Activated naive CD8-positive, alpha-beta T cell treated with anti-CD3 and anti-CD28 coated beads, Interleukin-2, amount 10 ng/mL, durations not matched to agents 7 days and 5 days (primary cell): ENCODE measurements around the gene PAFAH2. TPM values are rescaled to one million over a fixed set of nuclear protein-coding genes. Genes with fewer than 3 reads are reported as not detected.
"Not testable (repeated sequence)": the region's sequence is repeated elsewhere in the genome, so short reads cannot be mapped to it uniquely, and the experiment has no call there.

Experiments
- ATAC-seq: fragments of 150-1000 bp; cut with Tn5 transposase; one replicate; pipeline ENCODE4 v1.10.0; 2021; ENCODE audit warnings: low read depth, moderate library complexity
- POLR2A ChIA-PET: fragments of 350-600 bp; sonication (Branson Sonifier 250); formaldehyde crosslinking; loops from one replicate; lab custom pipeline; 2021; ENCODE audit warnings: antibody characterized with exemption; lab: Charles Lee
- DNase-seq: peaks from one replicate; pipeline ENCODE4 v3.0.0; 2021
- H3K27ac Mint-ChIP-seq: one replicate; pipeline ENCODE4 v1.8.0; 2022; ENCODE audit warnings: mild to moderate bottlenecking, mixed read lengths
- H3K27me3 Mint-ChIP-seq: one replicate; pipeline ENCODE4 v1.8.0; 2022; ENCODE audit warnings: mild to moderate bottlenecking, moderate library complexity, mixed read lengths
- H3K36me3 Mint-ChIP-seq: one replicate; pipeline ENCODE4 v1.8.0; 2021; ENCODE audit warnings: mild to moderate bottlenecking, mixed read lengths
- H3K4me1 Mint-ChIP-seq: one replicate; pipeline ENCODE4 v1.8.0; 2021; ENCODE audit warnings: mixed read lengths
- H3K4me3 Mint-ChIP-seq: one replicate; pipeline ENCODE4 v1.8.0; 2022; ENCODE audit warnings: mild to moderate bottlenecking, moderate library complexity, mixed read lengths
- H3K9me3 Mint-ChIP-seq: one replicate; pipeline ENCODE4 v1.8.0; 2021; ENCODE audit warnings: mixed read lengths
- total RNA-seq, 2 experiments: library from RNA; stranded (reverse); gene quantifications; one replicate each; pipeline ENCODE4 v1.2.3, GENCODE V29; 2021

PAFAH2 gene
- total RNA-seq, 2 experiments from 2014 or later = 13.5 to 15.4 TPM

DNA sequence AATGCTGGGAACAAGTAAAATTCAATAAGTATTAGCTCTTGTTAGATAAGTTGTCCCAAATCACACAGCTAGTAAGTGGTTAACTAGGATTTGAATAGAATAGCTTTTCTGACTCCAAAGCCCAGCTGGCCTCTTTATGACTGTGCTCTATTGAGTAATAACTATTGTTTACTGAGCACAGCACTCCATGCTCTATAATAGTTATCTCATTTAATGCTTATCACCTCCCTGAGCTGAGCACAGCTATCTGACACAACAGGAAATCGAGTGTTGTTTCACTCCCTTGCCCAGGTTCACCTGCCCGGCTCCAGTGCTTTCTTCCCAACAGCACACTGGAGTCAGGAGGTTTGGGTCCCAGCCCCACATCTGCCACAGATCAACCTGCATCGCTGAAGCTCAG, 52.9 kb downstream of the PAFAH2 start:
- POLR2A ChIA-PET = no interaction called here
- H3K27ac Mint-ChIP-seq = no peak overlapping the region
- no peak overlapping the region for H3K4me3 Mint-ChIP-seq
- ATAC-seq (no peak), DNase-seq (no peak)
- peaks cover 9% of the 10 kb centered on the region for H3K9me3 Mint-ChIP-seq
- H3K36me3 Mint-ChIP-seq = no peaks in the 10 kb centered on the region
- no peaks in the 10 kb centered on the region for H3K4me1 Mint-ChIP-seq
- no peaks in the 10 kb centered on the region for H3K27me3 Mint-ChIP-seq

GRCh38 chr1:25943511-25943910, 54.4 kb downstream of the PAFAH2 start:
- H3K36me3 Mint-ChIP-seq, H3K27ac Mint-ChIP-seq, ATAC-seq, H3K4me1 Mint-ChIP-seq, H3K9me3 Mint-ChIP-seq, DNase-seq, H3K4me3 Mint-ChIP-seq, H3K27me3 Mint-ChIP-seq: not testable (repeated sequence)
- POLR2A ChIA-PET = interaction anchor here (0.8 kb wide), 1 partner anchor 54 kb away, joined by 4 read pairs; the partner anchor contains the start of gene PAFAH2

GRCh38 chr1:25936947-25937346, 60.9 kb downstream of the PAFAH2 start:
- POLR2A ChIA-PET = no interaction called here
- Mint-ChIP-seq H3K27me3 (peaks cover 6% of the 10 kb centered on the region), H3K4me1 (peaks cover 2% of the 10 kb centered on the region), H3K36me3 (no peaks in the 10 kb centered on the region), H3K27ac (peak overlapping the region; percentile 16), H3K9me3 (no peaks in the 10 kb centered on the region), H3K4me3 (no peak overlapping the region)
- no peak for DNase-seq
- ATAC-seq = no peak

DNA sequence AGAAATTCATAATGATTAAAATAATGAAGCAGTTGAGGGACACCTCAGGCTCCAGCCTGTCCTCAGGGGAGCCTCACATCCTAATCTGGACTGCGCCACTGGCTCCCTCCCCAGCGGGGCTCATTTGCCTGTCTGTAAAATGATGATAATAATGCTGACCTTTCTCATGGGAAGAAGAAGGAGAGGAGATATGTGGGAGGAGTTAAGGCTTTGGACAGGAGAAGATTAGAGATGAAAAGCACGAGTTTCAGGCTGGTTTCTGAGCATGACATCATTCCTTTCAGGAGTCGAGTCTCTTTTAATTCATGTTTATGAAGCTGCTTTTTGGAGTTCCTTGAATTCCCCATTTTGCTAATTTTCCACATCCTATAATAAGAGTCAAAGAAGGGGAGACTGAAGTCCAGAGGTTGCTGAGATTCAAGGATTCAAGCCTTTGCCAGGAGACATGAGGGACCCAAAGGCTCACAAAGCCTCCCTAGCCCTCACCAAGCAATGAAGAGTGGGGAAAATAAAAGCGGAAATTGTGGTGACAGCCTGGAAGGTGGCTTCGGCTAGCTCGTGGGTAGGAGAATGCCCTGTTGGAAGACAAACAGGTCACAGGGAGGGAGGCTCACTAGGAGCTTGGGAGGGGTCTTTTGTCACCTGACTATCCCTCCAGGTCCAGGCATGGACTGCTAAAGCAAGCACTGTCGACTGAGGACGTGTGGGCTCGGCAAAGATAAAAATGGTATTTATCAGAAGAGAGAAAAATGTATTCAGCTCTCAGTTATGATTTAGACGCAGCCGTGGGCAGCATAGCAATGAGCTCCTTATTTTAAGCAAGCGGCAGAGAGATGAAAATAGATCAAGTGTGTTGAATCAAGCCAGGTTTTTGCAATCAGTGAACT, 64.1 kb downstream of the PAFAH2 start:
- H3K4me1 Mint-ChIP-seq = peaks cover 2% of the 10 kb centered on the region
- POLR2A ChIA-PET = no interaction called here
- ATAC-seq = no peak
- H3K4me3 Mint-ChIP-seq = no peak overlapping the region
- H3K9me3 Mint-ChIP-seq = no peaks in the 10 kb centered on the region
- no peak overlapping the region for H3K27ac Mint-ChIP-seq
- H3K36me3 Mint-ChIP-seq = no peaks in the 10 kb centered on the region
- DNase-seq = no peak
- H3K27me3 Mint-ChIP-seq = peaks cover 14% of the 10 kb centered on the region

DNA sequence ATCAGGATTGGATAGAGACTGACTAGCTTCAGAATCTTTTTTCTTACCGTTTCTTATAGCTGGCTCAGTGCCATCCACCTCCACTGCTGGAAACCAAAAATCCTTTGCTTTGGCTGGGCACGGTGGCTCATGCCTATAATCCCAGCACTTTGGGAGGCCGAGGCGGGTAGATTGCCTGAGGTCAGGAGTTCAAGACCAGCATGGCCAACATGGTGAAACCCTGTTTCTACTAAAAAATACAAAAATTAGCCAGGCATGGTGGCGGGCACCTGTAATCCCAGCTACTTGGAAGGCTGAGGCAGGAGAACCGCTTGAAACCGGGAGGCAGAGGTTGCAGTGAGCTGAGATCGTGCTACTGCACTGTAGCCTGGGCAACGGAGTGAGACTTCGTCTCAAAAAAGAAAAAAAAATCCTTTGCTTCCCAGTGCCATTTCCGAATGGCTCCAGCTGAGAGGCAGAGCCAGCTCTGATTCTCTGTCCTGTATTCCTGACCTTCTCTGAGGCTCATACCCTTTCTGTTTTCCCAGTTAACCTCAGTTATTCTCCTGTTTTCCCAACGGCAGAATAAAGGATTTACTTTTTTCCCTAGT, 65.0 kb downstream of the PAFAH2 start:
- ATAC-seq, H3K9me3 Mint-ChIP-seq, H3K4me1 Mint-ChIP-seq, POLR2A ChIA-PET, DNase-seq, H3K4me3 Mint-ChIP-seq, H3K27ac Mint-ChIP-seq, H3K36me3 Mint-ChIP-seq: not testable (repeated sequence)
- peaks cover 14% of the 10 kb centered on the region for H3K27me3 Mint-ChIP-seq

GRCh38 chr1:25932321-25932720, 65.5 kb downstream of the PAFAH2 start:
- DNase-seq = no peak
- H3K27me3 Mint-ChIP-seq = peaks cover 16% of the 10 kb centered on the region
- POLR2A ChIA-PET = no interaction called here
- H3K27ac Mint-ChIP-seq = no peak overlapping the region
- no peaks in the 10 kb centered on the region for H3K9me3 Mint-ChIP-seq
- no peaks in the 10 kb centered on the region for H3K36me3 Mint-ChIP-seq
- H3K4me3 Mint-ChIP-seq = no peak overlapping the region
- peaks cover 2% of the 10 kb centered on the region for H3K4me1 Mint-ChIP-seq
- no peak for ATAC-seq

DNA sequence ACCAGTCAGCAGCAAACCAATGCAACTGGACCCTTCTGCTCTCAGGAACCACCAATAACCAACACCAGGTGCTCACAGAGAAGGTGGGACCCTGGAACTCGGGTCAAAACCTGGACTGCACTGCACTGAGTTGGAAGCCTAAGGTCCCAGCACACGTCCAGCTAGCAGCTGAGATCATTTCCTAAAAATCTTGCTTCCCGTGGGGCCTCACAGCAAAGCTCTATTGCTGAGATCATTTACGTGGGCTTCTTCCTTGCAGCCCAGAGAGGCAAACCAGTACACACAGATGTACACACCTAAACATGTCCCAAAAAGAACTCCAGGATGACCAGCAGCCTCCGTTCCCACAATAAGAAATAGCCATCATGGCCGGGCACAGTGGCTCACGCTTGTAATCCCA, 68.8 kb downstream of the PAFAH2 start:
- Mint-ChIP-seq H3K27me3 (peaks cover 33% of the 10 kb centered on the region), H3K4me3 (no peak overlapping the region), H3K36me3 (no peaks in the 10 kb centered on the region), H3K9me3 (no peaks in the 10 kb centered on the region), H3K4me1 (peaks cover 4% of the 10 kb centered on the region), H3K27ac (no peak overlapping the region)
- DNase-seq (no peak), ATAC-seq (no peak)
- POLR2A ChIA-PET = interaction anchor here (0.6 kb wide), 1 partner anchor 1428 kb away, joined by 3 read pairs; no protein-coding TSS in a partner anchor

DNA sequence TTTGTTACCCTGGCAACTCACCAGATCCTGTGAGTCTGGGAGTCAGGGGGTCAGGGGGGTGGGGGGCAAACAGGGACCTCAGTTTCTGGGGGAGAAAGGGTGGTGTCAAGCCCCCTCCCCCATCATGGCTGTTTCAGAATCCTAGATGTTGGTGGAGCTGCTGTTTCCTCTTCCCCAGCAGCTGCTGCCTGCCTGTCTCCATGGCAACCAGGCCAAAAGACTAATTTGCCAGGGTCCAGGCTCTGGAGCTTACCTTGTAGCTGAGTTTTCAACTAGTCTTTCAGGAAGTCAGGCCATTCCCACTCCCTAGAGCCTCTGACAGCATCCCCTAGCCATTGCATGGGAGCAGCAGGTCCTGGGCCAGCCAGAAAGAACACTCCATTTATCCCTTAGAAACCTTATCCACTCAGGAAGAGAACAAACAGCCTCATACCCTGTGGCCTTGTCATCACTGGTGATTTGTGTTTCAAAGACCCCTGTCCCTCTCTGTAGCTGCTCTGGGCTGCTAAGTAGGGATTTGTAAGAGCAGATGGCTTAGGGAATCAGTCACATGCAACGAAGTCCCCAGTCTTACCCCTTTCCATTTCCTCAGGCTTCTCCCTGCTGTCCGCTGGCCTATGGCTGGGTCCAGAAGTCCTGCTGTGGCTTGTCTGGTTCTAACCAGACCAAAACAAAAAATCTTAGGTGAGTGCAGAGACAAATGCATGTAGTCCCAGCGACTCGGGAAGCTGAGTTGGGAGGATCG, 70.2 kb downstream of the PAFAH2 start:
- Mint-ChIP-seq H3K9me3 (no peaks in the 10 kb centered on the region), H3K27me3 (peaks cover 43% of the 10 kb centered on the region), H3K4me3 (no peak overlapping the region), H3K4me1 (peaks cover 4% of the 10 kb centered on the region), H3K27ac (no peak overlapping the region), H3K36me3 (no peaks in the 10 kb centered on the region)
- POLR2A ChIA-PET = no interaction called here
- DNase-seq = no peak
- no peak for ATAC-seq

GRCh38 chr1:25926731-25927496, 70.9 kb downstream of the PAFAH2 start:
- POLR2A ChIA-PET = no interaction called here
- no peak for ATAC-seq

DNA sequence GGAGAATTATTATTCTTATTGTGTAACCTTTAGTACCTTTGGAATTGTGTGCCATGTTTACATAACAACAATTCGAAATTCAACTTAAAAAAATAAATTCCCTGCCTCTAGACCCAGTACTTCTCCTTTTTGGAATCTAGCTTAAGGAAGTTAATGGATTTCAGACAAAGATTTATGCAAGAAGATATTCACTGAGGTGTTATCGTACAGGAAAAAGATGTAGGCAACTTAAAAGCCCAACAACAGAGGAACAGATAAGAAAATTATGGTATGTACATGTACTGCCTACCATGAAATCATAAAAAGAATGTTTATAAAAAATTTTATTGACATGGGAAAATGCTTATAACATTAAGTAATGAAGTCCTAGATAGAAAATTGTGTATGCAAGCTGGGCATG, 73.4 kb downstream of the PAFAH2 start:
- H3K4me1 Mint-ChIP-seq = peaks cover 11% of the 10 kb centered on the region
- no peaks in the 10 kb centered on the region for H3K9me3 Mint-ChIP-seq
- H3K36me3 Mint-ChIP-seq = no peaks in the 10 kb centered on the region
- ATAC-seq (no peak), DNase-seq (no peak)
- no peak overlapping the region for H3K4me3 Mint-ChIP-seq
- no peak overlapping the region for H3K27ac Mint-ChIP-seq
- POLR2A ChIA-PET = no interaction called here
- H3K27me3 Mint-ChIP-seq = peaks cover 42% of the 10 kb centered on the region

More at GRCh38 chr1:25926731-25927496, 70.9 kb downstream of the PAFAH2 start:
- Mint-ChIP-seq H3K4me1 (peaks cover 10% of the 10 kb centered on the region), H3K9me3 (no peaks in the 10 kb centered on the region), H3K4me3 (no peak overlapping the region), H3K27me3 (peaks cover 50% of the 10 kb centered on the region), H3K36me3 (no peaks in the 10 kb centered on the region), H3K27ac (no peak overlapping the region)
- no peak for DNase-seq

- POLR2A ChIA-PET = interaction anchor here (0.8 to 2.1 kb wide), 6 partner anchors 16 to 74 kb away, joined by 3 to 15 read pairs (median 5); partner anchors contain the start of gene PAFAH2
- Mint-ChIP-seq H3K4me1 (peaks cover 16% of the 10 kb centered on the region), H3K9me3 (no peaks in the 10 kb centered on the region), H3K27me3 (peaks cover 42% of the 10 kb centered on the region), H3K4me3 (peak overlapping the region; percentile 86), H3K36me3 (no peaks in the 10 kb centered on the region), H3K27ac (peak overlapping the region; percentile 16)
- peak; percentile 20 for ATAC-seq
- DNase-seq = peak; percentile 38
These were observed 74.8 kb downstream of the PAFAH2 start for GRCh38 chr1:25922971-25923552.
